Activated T-cell treated with anti-CD3 and anti-CD28 coated beads, Interleukin-2, amount 50 U/mL, for 72 hours (primary cell): Measurements from ENCODE around the gene HDAC9. TPM values are rescaled to one million over a fixed set of nuclear protein-coding genes. Genes with fewer than 3 reads are reported as not detected.
"Not testable (repeated sequence)": the region's sequence is repeated elsewhere in the genome, so short reads cannot be mapped to it uniquely, and the experiment has no call there.

Experiments used
- ATAC-seq, 2 donors: fragments of 150-1000 bp; cut with Tn5 transposase; replicated peaks in 1 of 2; 2 replicates each; pipeline ENCODE4 v1.10.0; 2021; ENCODE audit warnings: moderate library complexity in 2 of 2, mild to moderate bottlenecking in 1 of 2
- DNase-seq, 2 donors: peaks; one replicate each; pipeline ENCODE4 v3.0.0; 2021 to 2022; ENCODE audit warnings: mixed read lengths in 1 of 2
- H3K27ac Mint-ChIP-seq: one replicate; pipeline ENCODE4 v1.8.0; 2022; ENCODE audit warnings: mild to moderate bottlenecking, moderate library complexity, mixed read lengths
- H3K27me3 Mint-ChIP-seq: one replicate; pipeline ENCODE4 v1.8.0; 2022; ENCODE audit warnings: low read depth, mixed read lengths
- H3K36me3 Mint-ChIP-seq, 2 donors: one replicate each; pipeline ENCODE4 v1.8.0; 2022; ENCODE audit warnings: mixed read lengths in 2 of 2, mild to moderate bottlenecking in 1 of 2; ENCODE audit not compliant: insufficient read depth in 2 of 2
- H3K4me1 Mint-ChIP-seq: one replicate; pipeline ENCODE4 v1.8.0; 2022; ENCODE audit warnings: low read depth, mixed read lengths
- H3K4me3 Mint-ChIP-seq, 2 donors: one replicate each; pipeline ENCODE4 v1.8.0; 2022; ENCODE audit warnings: mild to moderate bottlenecking in 2 of 2, mixed read lengths in 2 of 2, moderate library complexity in 2 of 2
- H3K9me3 Mint-ChIP-seq, 2 donors: one replicate each; pipeline ENCODE4 v1.8.0; 2022; ENCODE audit warnings: mixed read lengths in 2 of 2
- total RNA-seq, 2 donors: library from RNA; stranded (reverse); gene quantifications; one replicate each; pipeline ENCODE4 v1.2.3, GENCODE V29; 2022

The HDAC9 gene
- total RNA-seq, 2 donors from 2014 or later = 0.55 to 2.9 TPM

DNA sequence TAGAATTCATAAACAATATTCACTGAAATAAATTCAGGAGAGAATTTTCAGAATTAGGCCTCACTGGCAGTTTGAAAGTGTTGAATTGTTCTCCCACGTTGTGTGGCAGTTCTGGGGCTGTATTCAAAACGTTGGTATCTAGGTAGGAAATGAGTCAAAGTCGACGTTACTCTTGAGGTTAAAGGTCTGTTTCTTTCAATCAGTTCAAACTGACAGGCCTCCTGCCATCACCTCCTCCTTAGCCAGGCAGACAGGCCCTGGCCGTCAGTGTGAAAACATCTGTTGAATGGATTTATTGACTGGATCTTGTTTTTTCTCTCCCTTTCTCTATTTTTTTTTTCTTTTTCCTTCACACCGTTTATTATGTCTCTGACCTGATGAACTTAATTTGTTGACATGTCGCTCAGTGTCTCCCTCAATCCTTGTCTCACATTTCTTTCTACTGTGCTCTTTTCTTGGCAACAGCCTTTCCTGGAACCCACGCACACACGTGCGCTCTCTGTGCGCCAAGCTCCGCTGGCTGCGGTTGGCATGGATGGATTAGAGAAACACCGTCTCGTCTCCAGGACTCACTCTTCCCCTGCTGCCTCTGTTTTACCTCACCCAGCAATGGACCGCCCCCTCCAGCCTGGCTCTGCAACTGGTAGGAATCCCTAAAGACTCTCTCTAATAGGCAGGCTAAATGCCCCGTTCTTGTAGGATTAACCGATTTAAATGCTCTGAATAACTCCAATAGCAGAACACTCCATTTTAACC, 231.7 kb downstream of the HDAC9 start:
- Mint-ChIP-seq H3K36me3 (no peaks in the 10 kb centered on the region), H3K4me1 (no peaks in the 10 kb centered on the region), H3K9me3 (no peaks in the 10 kb centered on the region), H3K27me3 (no peaks in the 10 kb centered on the region), H3K27ac (no peak overlapping the region), H3K4me3 (no peak overlapping the region)
- ATAC-seq (no peak), DNase-seq (no peak)

DNA sequence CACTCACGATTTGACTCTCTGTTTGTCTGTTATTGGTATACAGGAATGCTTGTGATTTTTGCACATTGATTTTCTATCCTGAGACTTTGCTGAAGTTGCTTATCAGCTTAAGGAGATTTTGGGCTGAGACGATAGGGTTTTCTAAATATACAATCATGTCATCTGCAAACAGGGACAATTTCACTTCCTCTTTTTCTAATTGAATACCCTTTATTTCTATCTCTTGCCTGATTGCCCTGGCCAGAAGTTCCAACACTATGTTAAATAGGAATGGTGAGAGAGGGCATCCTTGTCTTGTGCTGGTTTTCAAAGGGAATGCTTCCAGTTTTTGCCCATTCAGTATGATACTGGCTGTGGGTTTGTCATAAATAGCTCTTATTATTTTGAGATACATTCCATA, 240.5 kb downstream of the HDAC9 start:
- not testable (repeated sequence) for H3K4me1 Mint-ChIP-seq, ATAC-seq, H3K36me3 Mint-ChIP-seq, H3K9me3 Mint-ChIP-seq, H3K27ac Mint-ChIP-seq, H3K4me3 Mint-ChIP-seq, H3K27me3 Mint-ChIP-seq, DNase-seq

- H3K36me3 Mint-ChIP-seq = no peaks in the 10 kb centered on the region
- H3K9me3 Mint-ChIP-seq = peaks cover 0 to 2% of the 10 kb centered on the region in 2 donors
- no peaks in the 10 kb centered on the region for H3K4me1 Mint-ChIP-seq
- H3K4me3 Mint-ChIP-seq = no peak overlapping the region
- H3K27ac Mint-ChIP-seq = no peak overlapping the region
- no peaks in the 10 kb centered on the region for H3K27me3 Mint-ChIP-seq
- peak; percentile 69 to 70 for ATAC-seq
- no peak for DNase-seq
These were observed 245.0 kb downstream of the HDAC9 start for GRCh38 chr7:18740579-18740988.

DNA sequence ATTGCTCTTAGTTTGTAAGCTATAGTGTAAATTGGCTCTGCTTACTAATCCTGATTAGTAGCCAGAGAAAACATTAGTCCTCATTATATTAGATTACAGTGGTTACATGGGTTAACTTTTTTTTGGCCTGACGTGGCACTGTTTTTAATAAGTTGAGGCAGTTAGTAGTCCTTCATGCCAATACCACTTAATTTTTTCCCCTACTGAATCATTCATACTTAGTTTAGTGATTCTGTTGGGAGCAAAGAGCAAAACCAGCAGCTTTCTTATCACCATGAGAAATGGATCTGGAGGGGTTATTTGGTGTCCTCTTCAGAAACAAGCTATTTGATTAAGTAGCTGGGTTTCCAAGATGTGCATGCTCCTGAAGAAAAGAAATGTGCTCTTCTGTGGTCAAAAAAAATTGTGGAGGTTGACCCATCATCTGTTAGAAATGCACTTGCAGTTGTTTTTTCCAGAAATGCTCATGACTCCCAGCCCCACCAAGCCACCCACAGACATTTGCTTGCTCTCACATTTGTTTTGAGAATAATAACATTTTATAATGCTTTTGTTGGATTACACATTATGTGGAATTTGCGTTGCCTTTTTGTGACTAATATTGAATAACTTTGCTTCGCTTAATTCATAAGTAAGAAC, 258.5 kb downstream of the HDAC9 start:
- no peaks in the 10 kb centered on the region for H3K27me3 Mint-ChIP-seq
- no peak for ATAC-seq
- no peak for DNase-seq
- no peak overlapping the region for H3K4me3 Mint-ChIP-seq
- H3K27ac Mint-ChIP-seq = no peak overlapping the region
- no peaks in the 10 kb centered on the region for H3K36me3 Mint-ChIP-seq
- H3K4me1 Mint-ChIP-seq = no peaks in the 10 kb centered on the region
- H3K9me3 Mint-ChIP-seq = no peaks in the 10 kb centered on the region

- H3K4me1 Mint-ChIP-seq = no peaks in the 10 kb centered on the region
- no peaks in the 10 kb centered on the region for H3K27me3 Mint-ChIP-seq
- H3K36me3 Mint-ChIP-seq = no peaks in the 10 kb centered on the region
- H3K9me3 Mint-ChIP-seq = no peaks in the 10 kb centered on the region
- H3K27ac Mint-ChIP-seq = no peak overlapping the region
- H3K4me3 Mint-ChIP-seq = no peak overlapping the region
- DNase-seq (no peak), ATAC-seq (no peak)
These were observed 259.2 kb downstream of the HDAC9 start for GRCh38 chr7:18754766-18755165.

DNA sequence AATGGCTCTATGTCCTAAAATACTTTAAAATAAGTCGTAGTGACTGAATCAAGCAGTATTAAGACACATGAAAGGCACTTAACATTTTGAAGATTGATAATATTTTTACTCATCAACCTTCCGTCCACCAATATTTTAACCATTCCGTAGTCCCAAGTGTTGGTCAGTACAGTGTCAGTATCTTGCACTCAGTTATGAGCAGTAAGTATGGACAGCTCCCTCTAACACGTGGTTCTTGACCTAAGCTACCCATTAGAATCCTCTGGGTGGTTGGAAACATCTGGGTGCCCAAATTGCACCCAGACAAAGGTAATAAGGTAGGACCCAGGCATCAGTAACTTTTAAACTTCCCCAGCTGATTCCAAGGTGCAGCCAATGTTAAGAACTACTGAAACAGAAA, 260.2 kb downstream of the HDAC9 start:
- H3K9me3 Mint-ChIP-seq = no peaks in the 10 kb centered on the region
- no peaks in the 10 kb centered on the region for H3K4me1 Mint-ChIP-seq
- DNase-seq (no peak), ATAC-seq (no peak)
- H3K27me3 Mint-ChIP-seq = no peaks in the 10 kb centered on the region
- no peak overlapping the region for H3K4me3 Mint-ChIP-seq
- no peaks in the 10 kb centered on the region for H3K36me3 Mint-ChIP-seq
- no peak overlapping the region for H3K27ac Mint-ChIP-seq

DNA sequence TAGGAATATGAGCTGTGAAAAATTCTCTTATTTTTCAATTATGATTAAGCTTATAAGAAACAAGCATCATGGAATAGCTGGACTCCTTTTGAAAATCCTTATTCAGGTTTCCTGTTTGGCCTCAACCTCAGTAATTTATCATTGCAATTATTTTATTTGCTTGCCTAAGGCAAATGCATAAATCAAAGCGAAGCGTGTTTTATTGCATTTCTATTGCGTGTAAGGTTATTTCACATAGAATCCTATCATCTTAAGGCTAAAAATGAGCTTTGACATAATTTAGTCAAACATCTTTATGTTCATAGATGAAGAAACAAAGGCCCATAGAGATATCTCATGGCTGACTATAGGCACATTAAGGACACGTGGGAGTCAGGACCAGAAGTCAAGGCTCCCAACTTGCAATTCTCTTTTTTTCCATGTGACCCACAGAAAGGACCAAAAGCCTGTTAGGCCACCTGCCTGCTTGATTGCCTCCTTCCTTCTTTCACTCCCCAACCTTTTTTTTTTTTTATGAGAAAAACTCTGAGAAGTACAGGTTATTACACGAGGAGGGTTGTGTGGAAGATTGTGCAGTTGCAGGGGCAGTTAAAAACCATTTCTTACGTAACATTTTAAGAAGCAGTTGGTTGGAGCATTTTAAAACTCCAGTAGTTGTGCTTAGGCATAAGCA, 261.0 kb downstream of the HDAC9 start:
- H3K36me3 Mint-ChIP-seq = no peaks in the 10 kb centered on the region
- no peak overlapping the region for H3K27ac Mint-ChIP-seq
- H3K27me3 Mint-ChIP-seq = no peaks in the 10 kb centered on the region
- H3K4me1 Mint-ChIP-seq = no peaks in the 10 kb centered on the region
- no peak overlapping the region for H3K4me3 Mint-ChIP-seq
- no peak for ATAC-seq
- DNase-seq = no peak
- H3K9me3 Mint-ChIP-seq = no peaks in the 10 kb centered on the region

DNA sequence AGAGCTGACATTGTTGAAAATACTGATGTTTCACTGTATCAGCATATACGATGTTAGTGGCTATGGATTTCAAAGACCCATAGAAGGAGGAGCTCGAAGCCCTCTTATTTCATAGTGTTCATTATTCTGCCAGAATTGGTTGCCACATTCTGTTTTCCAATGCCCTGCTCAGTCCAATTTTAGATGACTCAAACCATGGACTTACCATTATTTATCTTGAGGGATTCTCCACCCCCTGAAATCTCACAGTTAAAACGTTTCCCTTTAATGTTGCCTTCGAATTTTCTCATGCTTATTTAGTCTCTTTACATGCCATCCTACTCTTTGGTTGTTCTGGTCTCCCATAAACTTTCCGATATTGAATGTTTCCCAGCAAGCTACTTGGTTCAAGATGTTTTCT, 264.5 kb downstream of the HDAC9 start:
- no peaks in the 10 kb centered on the region for H3K36me3 Mint-ChIP-seq
- no peak for DNase-seq
- H3K4me3 Mint-ChIP-seq = no peak overlapping the region
- no peaks in the 10 kb centered on the region for H3K27me3 Mint-ChIP-seq
- no peak overlapping the region for H3K27ac Mint-ChIP-seq
- no peak for ATAC-seq
- no peaks in the 10 kb centered on the region for H3K4me1 Mint-ChIP-seq
- H3K9me3 Mint-ChIP-seq = no peaks in the 10 kb centered on the region

- no peaks in the 10 kb centered on the region for H3K27me3 Mint-ChIP-seq
- H3K27ac Mint-ChIP-seq = no peak overlapping the region
- H3K36me3 Mint-ChIP-seq = no peaks in the 10 kb centered on the region
- H3K4me1 Mint-ChIP-seq = no peaks in the 10 kb centered on the region
- no peak for DNase-seq
- no peak overlapping the region for H3K4me3 Mint-ChIP-seq
- ATAC-seq = no peak
- H3K9me3 Mint-ChIP-seq = no peaks in the 10 kb centered on the region
These were observed 265.3 kb downstream of the HDAC9 start for GRCh38 chr7:18760631-18761445.

GRCh38 chr7:18762189-18762588, 266.6 kb downstream of the HDAC9 start:
- Mint-ChIP-seq H3K4me1 (no peaks in the 10 kb centered on the region), H3K9me3 (no peaks in the 10 kb centered on the region), H3K27me3 (no peaks in the 10 kb centered on the region), H3K36me3 (no peaks in the 10 kb centered on the region), H3K4me3 (no peak overlapping the region), H3K27ac (no peak overlapping the region)
- no peak for ATAC-seq
- no peak for DNase-seq

DNA sequence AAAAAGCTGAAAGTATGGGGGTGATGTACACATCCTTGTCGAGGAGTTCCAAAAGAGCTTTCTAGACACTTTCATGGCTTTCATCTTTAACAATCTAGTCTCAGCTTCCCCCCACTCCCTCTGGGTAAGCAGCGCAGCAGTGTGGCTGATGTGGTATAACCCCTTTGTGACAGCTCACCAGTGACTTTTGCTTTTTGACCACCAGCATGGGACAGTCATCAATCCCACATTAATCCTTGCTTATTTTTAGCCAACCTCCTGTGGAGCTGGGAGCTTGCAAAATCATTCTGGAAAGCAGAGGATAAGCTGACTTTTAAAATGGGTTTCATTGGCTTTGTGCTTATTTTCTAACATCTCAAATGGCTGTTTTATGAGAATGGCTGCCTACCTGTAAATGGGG, 272.7 kb downstream of the HDAC9 start:
- ATAC-seq (no peak), DNase-seq (no peak)
- Mint-ChIP-seq H3K36me3 (no peaks in the 10 kb centered on the region), H3K4me3 (no peak overlapping the region), H3K9me3 (no peaks in the 10 kb centered on the region), H3K4me1 (no peaks in the 10 kb centered on the region), H3K27me3 (no peaks in the 10 kb centered on the region), H3K27ac (no peak overlapping the region)

DNA sequence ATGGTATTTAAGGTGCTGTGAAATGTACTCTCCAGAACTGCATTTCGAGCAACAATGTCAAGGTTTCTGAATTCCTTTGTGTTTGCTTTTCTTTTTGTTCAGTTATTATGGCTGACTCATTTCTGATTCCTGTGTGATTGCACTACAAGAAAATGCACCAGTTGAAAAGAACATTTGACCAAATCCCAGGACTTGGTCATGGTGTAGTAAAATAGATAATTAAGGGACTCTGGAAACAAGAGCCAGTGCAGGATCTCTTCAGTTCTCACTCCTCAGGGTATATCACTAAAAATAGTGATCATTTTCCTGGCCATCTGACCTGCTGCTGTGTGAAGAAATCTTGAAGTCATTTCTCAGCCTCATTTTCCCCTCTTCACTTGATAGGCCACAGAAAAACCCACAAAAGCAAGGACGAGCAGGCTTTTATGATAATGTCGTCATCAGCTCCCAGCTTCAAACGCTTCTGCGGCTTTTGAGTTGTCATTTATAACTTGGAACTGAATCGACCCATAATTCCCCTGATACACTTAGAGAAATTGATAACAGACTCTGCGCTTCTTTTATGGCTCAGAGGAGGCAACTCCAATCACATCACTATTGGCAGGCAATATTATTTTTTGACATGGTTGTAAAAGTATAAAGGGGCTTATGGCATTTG, 274.7 kb downstream of the HDAC9 start:
- ATAC-seq (no peak), DNase-seq (no peak)
- H3K27ac Mint-ChIP-seq = no peak overlapping the region
- no peaks in the 10 kb centered on the region for H3K36me3 Mint-ChIP-seq
- H3K27me3 Mint-ChIP-seq = no peaks in the 10 kb centered on the region
- H3K9me3 Mint-ChIP-seq = no peaks in the 10 kb centered on the region
- H3K4me3 Mint-ChIP-seq = no peak overlapping the region
- no peaks in the 10 kb centered on the region for H3K4me1 Mint-ChIP-seq
